ENCODE results near the gene CPSF4L. TPM values are rescaled to one million over a fixed set of nuclear protein-coding genes. Genes with fewer than 3 reads are reported as not detected.

Gene CPSF4L
- total RNA-seq, 2 donors from 2014 or later, result not detected

- TF ChIP-seq CTCF (IDR thresholded peaks at IDR 0.05), result no peak
- H3K9me3 ChIP-seq, result no peaks in the 10 kb centered on the region
- H3K27me3 ChIP-seq, result no peaks in the 10 kb centered on the region
- DNase-seq, result peak; percentile 86
- peak overlapping the region; percentile 82 for H3K27ac ChIP-seq
- peaks cover 34% of the 10 kb centered on the region for H3K4me1 ChIP-seq
- no peak overlapping the region for H3K4me3 ChIP-seq
- H3K36me3 ChIP-seq, result peaks cover 11% of the 10 kb centered on the region
- peak overlapping the region in 1 of 2 donors; percentile 66 for H3K9ac ChIP-seq (ENCODE audit: low read depth in 2 of 2, low read length in 2 of 2)
- intact Hi-C loops (cut with DNase I), result no loop called here
Measured at GRCh38 chr17:73288534-73289302, 27.0 kb upstream of the CPSF4L start.

GRCh38 chr17:73286863-73287296, 25.2 kb upstream of the CPSF4L start:
- intact Hi-C loops (cut with DNase I), result no loop called here

GRCh38 chr17:73285916-73286862, 24.5 kb upstream of the CPSF4L start:
- intact Hi-C loops (cut with DNase I), result no loop called here

More at GRCh38 chr17:73286863-73287296, 25.2 kb upstream of the CPSF4L start:
- Histone ChIP-seq H3K4me3 (no peak overlapping the region), H3K27ac (no peak overlapping the region), H3K36me3 (peaks cover 11% of the 10 kb centered on the region), H3K9ac (ENCODE audit: low read depth in 2 of 2, low read length in 2 of 2) (no peak overlapping the region), H3K27me3 (no peaks in the 10 kb centered on the region), H3K9me3 (no peaks in the 10 kb centered on the region), H3K4me1 (peaks cover 26% of the 10 kb centered on the region)
- no peak for TF ChIP-seq CTCF (IDR thresholded peaks at IDR 0.05)
- no peak for DNase-seq

GRCh38 chr17:73285603-73285908, 23.9 kb upstream of the CPSF4L start:
- peaks cover 11% of the 10 kb centered on the region for H3K36me3 ChIP-seq
- DNase-seq, result no peak
- H3K9me3 ChIP-seq, result no peaks in the 10 kb centered on the region
- no peak overlapping the region for H3K27ac ChIP-seq
- H3K4me3 ChIP-seq, result no peak overlapping the region
- no peak overlapping the region for H3K9ac ChIP-seq (ENCODE audit: low read depth in 2 of 2, low read length in 2 of 2)
- TF ChIP-seq CTCF (IDR thresholded peaks at IDR 0.05), result no peak
- H3K4me1 ChIP-seq, result peaks cover 12% of the 10 kb centered on the region
- intact Hi-C loops (cut with DNase I), result no loop called here
- no peaks in the 10 kb centered on the region for H3K27me3 ChIP-seq

More at GRCh38 chr17:73285916-73286862, 24.5 kb upstream of the CPSF4L start:
- no peak for DNase-seq
- Histone ChIP-seq H3K9me3 (no peaks in the 10 kb centered on the region), H3K36me3 (peaks cover 11% of the 10 kb centered on the region), H3K27me3 (no peaks in the 10 kb centered on the region), H3K4me3 (no peak overlapping the region), H3K9ac (ENCODE audit: low read depth in 2 of 2, low read length in 2 of 2) (no peak overlapping the region), H3K27ac (no peak overlapping the region), H3K4me1 (peaks cover 19% of the 10 kb centered on the region)
- no peak for TF ChIP-seq CTCF (IDR thresholded peaks at IDR 0.05)

GRCh38 chr17:73284906-73285602, 23.4 kb upstream of the CPSF4L start:
- H3K36me3 ChIP-seq, result peaks cover 11% of the 10 kb centered on the region
- no peaks in the 10 kb centered on the region for H3K9me3 ChIP-seq
- H3K27me3 ChIP-seq, result no peaks in the 10 kb centered on the region
- H3K27ac ChIP-seq, result no peak overlapping the region
- no peak overlapping the region for H3K9ac ChIP-seq (ENCODE audit: low read depth in 2 of 2, low read length in 2 of 2)
- intact Hi-C loops (cut with DNase I), result no loop called here
- no peak overlapping the region for H3K4me3 ChIP-seq
- no peak for TF ChIP-seq CTCF (IDR thresholded peaks at IDR 0.05)
- no peak for DNase-seq
- peaks cover 7% of the 10 kb centered on the region for H3K4me1 ChIP-seq

Measured in colonic mucosa (tissue), 4 donors.